ENCODE results near the gene MSRB3. TPM values are rescaled to one million over a fixed set of nuclear protein-coding genes. Genes with fewer than 3 reads are reported as not detected.

Gene MSRB3
- total and polyA plus RNA-seq, 2 of the 8 experiments (the other 6 are each of a cell fraction or from before 2014, with no cell fraction given): 0.32 to 1.2 TPM

- TF ChIP-seq BRCA1 (IDR thresholded peaks at IDR 0.05; ENCODE audit: low read depth, low read length): no peak
Measured at GRCh38 chr12:65414526-65414925, 136.0 kb downstream of the MSRB3 start (continued).

GRCh38 chr12:65415826-65416225, 137.3 kb downstream of the MSRB3 start:
- H3K79me1 ChIP-seq (ENCODE audit: low read depth, low read length): no peaks in the 10 kb centered on the region
- CTCF ChIA-PET (ENCODE audit: partially characterized antibody): no interaction called here
- H2BK20ac ChIP-seq (ENCODE audit: low read length): no peak overlapping the region
- H3K23ac ChIP-seq (ENCODE audit: insufficient read length): no peak overlapping the region
- no peak overlapping the region for H2BK12ac ChIP-seq (ENCODE audit: low read depth, low read length)
- H3K36me3 ChIP-seq (ENCODE audit: control insufficient read depth in 2 of 4, insufficient read depth in 4 of 4, low read length in 3 of 4): no peaks in the 10 kb centered on the region
- no peak overlapping the region for H3K18ac ChIP-seq (ENCODE audit: extremely low read depth, low read length)
- no peak overlapping the region for H2AFZ ChIP-seq (ENCODE audit: low read length)
- no peak overlapping the region for H3K14ac ChIP-seq (ENCODE audit: insufficient read length)
- H3K9me3 ChIP-seq (ENCODE audit: insufficient read depth in 2 of 2, low read depth in 1 of 2, low read length in 1 of 2): peaks cover 0 to 3% of the 10 kb centered on the region in 2 experiments; a peak in 1 of 4 replicates
- POLR2A ChIA-PET (ENCODE audit: partially characterized antibody): no interaction called here
- no peak overlapping the region for H4K91ac ChIP-seq (replicated peaks; ENCODE audit: insufficient read length, low read length)
- no peak overlapping the region for H3K4me3 ChIP-seq (ENCODE audit: extremely low read depth in 1 of 4, insufficient read depth in 2 of 4, low read depth in 3 of 4, low read length in 4 of 4)
- FAIRE-seq: no peak
- H3K27me3 ChIP-seq (replicated peaks in 1 of 4; ENCODE audit: control insufficient read depth in 3 of 4, extremely low read depth in 1 of 4, insufficient read depth in 3 of 4, low read length in 3 of 4): no peaks in the 10 kb centered on the region
- no peaks in the 10 kb centered on the region for H4K20me1 ChIP-seq (replicated peaks in 1 of 2; ENCODE audit: control insufficient read depth in 1 of 2, insufficient read depth in 2 of 2, low read length in 2 of 2)
- H3K56ac ChIP-seq (replicated peaks; ENCODE audit: insufficient read length, low read depth, low read length): no peak overlapping the region
- no peak overlapping the region for H3K27ac ChIP-seq (ENCODE audit: low read depth, low read length)
- no peak overlapping the region for H3K4me2 ChIP-seq (ENCODE audit: insufficient read depth in 1 of 2, low read depth in 2 of 2, low read length in 2 of 2)
- no peak overlapping the region for H4K5ac ChIP-seq (ENCODE audit: insufficient read length, low read depth, low read length)
- H4K8ac ChIP-seq (ENCODE audit: extremely low read depth, insufficient read depth, low read length): no peak overlapping the region
- no peak overlapping the region for H3K4ac ChIP-seq (replicated peaks; ENCODE audit: insufficient read length, low read depth, low read length)
- no peaks in the 10 kb centered on the region for H3K4me1 ChIP-seq (replicated peaks in 1 of 4; ENCODE audit: control insufficient read depth in 3 of 4, insufficient read depth in 4 of 4, low read length in 3 of 4)
- no peak overlapping the region for H2BK15ac ChIP-seq (ENCODE audit: low read length)
- H2BK5ac ChIP-seq (ENCODE audit: low read depth, low read length): no peak overlapping the region
- H3K23me2 ChIP-seq (ENCODE audit: low read depth, low read length): no peaks in the 10 kb centered on the region
- no peaks in the 10 kb centered on the region for H3K79me2 ChIP-seq (ENCODE audit: control insufficient read depth in 1 of 2, insufficient read depth in 2 of 2, low read length in 2 of 2)
- H3K9ac ChIP-seq (replicated peaks in 1 of 4; ENCODE audit: extremely low read depth in 1 of 4, low read depth in 3 of 4, low read length in 3 of 4): no peak overlapping the region
- H2BK120ac ChIP-seq (replicated peaks; ENCODE audit: low read depth, low read length): no peak overlapping the region
- no peak overlapping the region for H2AK5ac ChIP-seq (ENCODE audit: low read depth, low read length)
- no peak for DNase-seq (ENCODE audit: low read depth in 1 of 2, low spot score in 2 of 2)
- TF ChIP-seq YY1 (IDR thresholded peaks at IDR 0.05; ENCODE audit: low read depth, low read length): no peak
